Nephron progenitor cell (in vitro differentiated cells): Measurements from ENCODE around the gene PDZD2.

Source experiments
- DNase-seq: peaks from one replicate; pipeline ENCODE4 v3.0.0; 2021
- H3K27ac Mint-ChIP-seq: 2 replicates; pipeline ENCODE4 v1.8.0; 2021; ENCODE audit warnings: mild to moderate bottlenecking, moderate library complexity, mixed read lengths
- H3K27me3 Mint-ChIP-seq: 2 replicates; pipeline ENCODE4 v1.8.0; 2021; ENCODE audit warnings: mild to moderate bottlenecking, low read depth, mixed read lengths; ENCODE audit not compliant: poor library complexity
- H3K36me3 Mint-ChIP-seq: 2 replicates; pipeline ENCODE4 v1.8.0; 2021; ENCODE audit warnings: low read depth, mixed read lengths
- H3K4me1 Mint-ChIP-seq: 2 replicates; pipeline ENCODE4 v1.8.0; 2021; ENCODE audit warnings: mixed read lengths
- H3K4me3 Mint-ChIP-seq: 2 replicates; pipeline ENCODE4 v1.8.0; 2021; ENCODE audit warnings: mild to moderate bottlenecking, moderate library complexity, mixed read lengths
- H3K9me3 Mint-ChIP-seq: 2 replicates; pipeline ENCODE4 v1.8.0; 2021; ENCODE audit warnings: mild to moderate bottlenecking, moderate library complexity, mixed read lengths
- TF ChIP-seq, protein P1 (sequence below): fragments of 200-600 bp; sonication (generic); IDR thresholded peaks from 2 replicates; pipeline ENCODE4 v1.5.0; 2021; ENCODE audit warnings: antibody characterized with exemption

PDZD2 gene

DNA sequence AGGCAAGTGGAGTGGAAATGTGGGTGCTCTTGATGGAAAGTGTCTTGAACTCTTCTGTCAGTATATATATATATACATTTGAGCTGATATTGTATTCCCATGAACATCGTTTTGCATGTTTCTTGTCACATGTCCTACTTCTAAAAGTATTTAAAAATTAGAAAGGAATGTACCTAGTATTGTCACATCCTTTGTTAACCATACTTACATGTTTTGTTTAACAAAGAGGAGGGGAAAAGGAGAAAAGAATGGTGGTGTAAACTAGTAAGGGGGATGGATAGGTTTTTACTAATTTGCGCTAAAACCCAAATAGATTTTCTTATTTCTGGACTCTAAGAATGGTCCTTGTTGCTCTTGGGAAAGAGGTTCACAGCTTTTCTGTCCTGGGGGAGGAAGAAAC lies 353.4 kb downstream of the PDZD2 start:
- peaks cover 11% of the 10 kb centered on the region for H3K9me3 Mint-ChIP-seq
- TF ChIP-seq, protein P1, sequence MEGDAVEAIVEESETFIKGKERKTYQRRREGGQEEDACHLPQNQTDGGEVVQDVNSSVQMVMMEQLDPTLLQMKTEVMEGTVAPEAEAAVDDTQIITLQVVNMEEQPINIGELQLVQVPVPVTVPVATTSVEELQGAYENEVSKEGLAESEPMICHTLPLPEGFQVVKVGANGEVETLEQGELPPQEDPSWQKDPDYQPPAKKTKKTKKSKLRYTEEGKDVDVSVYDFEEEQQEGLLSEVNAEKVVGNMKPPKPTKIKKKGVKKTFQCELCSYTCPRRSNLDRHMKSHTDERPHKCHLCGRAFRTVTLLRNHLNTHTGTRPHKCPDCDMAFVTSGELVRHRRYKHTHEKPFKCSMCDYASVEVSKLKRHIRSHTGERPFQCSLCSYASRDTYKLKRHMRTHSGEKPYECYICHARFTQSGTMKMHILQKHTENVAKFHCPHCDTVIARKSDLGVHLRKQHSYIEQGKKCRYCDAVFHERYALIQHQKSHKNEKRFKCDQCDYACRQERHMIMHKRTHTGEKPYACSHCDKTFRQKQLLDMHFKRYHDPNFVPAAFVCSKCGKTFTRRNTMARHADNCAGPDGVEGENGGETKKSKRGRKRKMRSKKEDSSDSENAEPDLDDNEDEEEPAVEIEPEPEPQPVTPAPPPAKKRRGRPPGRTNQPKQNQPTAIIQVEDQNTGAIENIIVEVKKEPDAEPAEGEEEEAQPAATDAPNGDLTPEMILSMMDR: no peak

DNA sequence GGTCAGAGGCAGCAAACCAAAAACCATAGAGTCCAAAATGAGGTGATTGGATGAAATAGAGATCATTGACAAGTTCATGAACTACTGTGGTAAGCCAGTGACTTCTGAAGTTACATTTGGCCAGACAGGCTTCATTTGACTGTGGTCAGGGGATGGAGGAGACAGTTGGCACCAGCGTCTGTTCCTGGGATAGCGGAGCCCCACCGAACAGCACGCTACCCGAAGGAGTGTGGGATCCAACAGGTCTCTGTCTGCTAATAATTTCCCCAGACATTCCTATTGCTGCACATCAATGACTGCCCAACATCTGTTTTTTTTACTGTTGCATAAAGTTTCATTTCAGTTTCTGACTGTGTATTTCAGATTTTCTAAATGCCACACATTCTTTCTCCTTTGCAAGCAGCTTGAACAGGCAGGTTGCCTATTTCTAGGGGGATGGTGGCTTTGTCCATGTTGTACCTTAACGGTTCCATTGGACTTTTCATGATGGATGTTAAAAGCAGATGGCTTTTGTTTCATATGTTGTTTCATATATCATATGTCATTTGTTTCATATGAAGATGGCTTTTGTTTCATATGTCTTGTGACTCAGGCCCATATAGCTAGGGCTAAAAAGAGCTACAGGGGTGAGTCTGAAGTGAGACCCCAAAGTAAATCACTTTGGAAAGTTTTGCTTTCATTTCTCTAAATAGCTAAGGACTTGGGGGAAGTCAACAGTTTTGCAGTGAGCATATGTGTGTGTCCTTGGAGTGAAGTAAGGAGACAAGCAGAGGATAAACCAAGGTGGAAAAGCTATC lies 354.4 kb downstream of the PDZD2 start:
- no peak overlapping the region for H3K4me3 Mint-ChIP-seq
- H3K9me3 Mint-ChIP-seq: peaks cover 6% of the 10 kb centered on the region
- peaks cover 6% of the 10 kb centered on the region for H3K36me3 Mint-ChIP-seq
- no peak for DNase-seq
- H3K27ac Mint-ChIP-seq: peak overlapping the region; percentile 13
- TF ChIP-seq, protein P1: no peak
- H3K27me3 Mint-ChIP-seq: peaks cover 8% of the 10 kb centered on the region
- peaks cover 10% of the 10 kb centered on the region for H3K4me1 Mint-ChIP-seq

More for the DNA sequence above, 353.4 kb downstream of the PDZD2 start:
- H3K4me1 Mint-ChIP-seq: peaks cover 10% of the 10 kb centered on the region
- peaks cover 8% of the 10 kb centered on the region for H3K27me3 Mint-ChIP-seq
- H3K4me3 Mint-ChIP-seq: no peak overlapping the region
- H3K36me3 Mint-ChIP-seq: peaks cover 14% of the 10 kb centered on the region
- no peak overlapping the region for H3K27ac Mint-ChIP-seq
- no peak for DNase-seq

DNA sequence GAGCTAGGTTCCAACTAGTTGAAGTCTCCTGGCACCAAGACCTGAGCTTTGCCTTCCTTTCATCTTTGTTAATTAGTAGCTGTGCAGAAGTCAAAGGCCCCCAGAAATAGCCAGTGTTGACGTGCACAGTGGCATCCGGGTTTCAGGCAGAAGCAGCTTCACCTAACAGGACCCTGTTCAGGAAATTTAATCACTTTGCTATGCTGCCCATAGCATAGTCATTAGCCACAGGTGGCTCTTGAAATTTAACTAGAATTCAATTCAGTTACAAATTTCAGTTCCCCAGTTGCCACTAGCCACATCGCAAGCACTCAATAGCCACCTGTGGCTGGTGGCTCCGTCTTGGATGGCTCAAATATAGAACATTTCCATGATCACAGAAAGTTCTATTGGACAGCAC lies 356.1 kb downstream of the PDZD2 start:
- TF ChIP-seq, protein P1: no peak
- Mint-ChIP-seq H3K27ac (no peak overlapping the region), H3K4me3 (no peak overlapping the region), H3K27me3 (peaks cover 8% of the 10 kb centered on the region), H3K4me1 (peaks cover 10% of the 10 kb centered on the region), H3K36me3 (no peaks in the 10 kb centered on the region), H3K9me3 (peaks cover 2% of the 10 kb centered on the region)
- no peak for DNase-seq

DNA sequence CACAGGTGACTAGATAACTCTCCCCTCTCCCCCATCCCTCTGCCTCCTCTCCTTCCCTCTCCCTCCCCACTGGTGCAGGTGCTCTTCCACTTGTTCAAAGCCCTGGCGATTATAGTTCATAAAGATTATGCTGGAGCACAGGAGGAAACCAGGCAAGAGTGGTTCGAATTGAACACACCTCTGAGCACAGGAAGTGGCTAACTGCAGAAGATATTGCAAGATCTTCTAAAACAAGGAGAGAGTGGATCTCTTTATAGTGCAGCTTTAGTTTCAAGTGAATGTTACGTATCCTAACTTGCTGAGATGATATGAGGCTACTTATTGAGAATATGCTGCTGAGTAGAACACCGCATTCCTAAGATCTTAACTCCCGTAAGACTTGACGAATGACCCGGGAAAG lies 356.8 kb downstream of the PDZD2 start:
- no peak overlapping the region for H3K27ac Mint-ChIP-seq

DNA sequence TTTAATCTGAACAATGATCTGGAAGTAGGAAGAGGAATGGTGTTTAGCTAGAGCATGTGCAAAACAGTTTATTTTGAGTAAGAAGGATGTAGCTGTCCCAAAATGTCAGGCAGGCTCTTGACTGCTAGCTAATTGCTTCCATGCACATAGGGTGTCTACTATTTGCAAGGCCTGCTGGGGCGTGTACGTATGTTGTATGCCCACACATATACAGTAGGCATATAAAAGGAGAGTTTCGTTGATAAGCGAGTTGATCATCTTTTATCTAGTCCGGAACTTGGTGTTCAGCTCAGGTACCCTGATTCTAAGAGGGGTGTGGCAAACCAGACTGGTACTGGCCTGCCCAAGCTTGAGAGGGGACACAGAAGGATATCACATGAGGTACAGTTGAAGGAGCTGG lies 358.0 kb downstream of the PDZD2 start:
- Mint-ChIP-seq H3K4me1 (peaks cover 12% of the 10 kb centered on the region), H3K36me3 (no peaks in the 10 kb centered on the region), H3K4me3 (no peak overlapping the region), H3K27ac (no peak overlapping the region), H3K9me3 (peaks cover 2% of the 10 kb centered on the region), H3K27me3 (peaks cover 10% of the 10 kb centered on the region)
- DNase-seq: no peak
- TF ChIP-seq, protein P1: no peak

More for the DNA sequence above, 356.8 kb downstream of the PDZD2 start:
- Mint-ChIP-seq H3K36me3 (no peaks in the 10 kb centered on the region), H3K4me1 (peaks cover 6% of the 10 kb centered on the region), H3K9me3 (peaks cover 2% of the 10 kb centered on the region), H3K27me3 (peaks cover 8% of the 10 kb centered on the region), H3K4me3 (no peak overlapping the region)
- TF ChIP-seq, protein P1: no peak
- no peak for DNase-seq

DNA sequence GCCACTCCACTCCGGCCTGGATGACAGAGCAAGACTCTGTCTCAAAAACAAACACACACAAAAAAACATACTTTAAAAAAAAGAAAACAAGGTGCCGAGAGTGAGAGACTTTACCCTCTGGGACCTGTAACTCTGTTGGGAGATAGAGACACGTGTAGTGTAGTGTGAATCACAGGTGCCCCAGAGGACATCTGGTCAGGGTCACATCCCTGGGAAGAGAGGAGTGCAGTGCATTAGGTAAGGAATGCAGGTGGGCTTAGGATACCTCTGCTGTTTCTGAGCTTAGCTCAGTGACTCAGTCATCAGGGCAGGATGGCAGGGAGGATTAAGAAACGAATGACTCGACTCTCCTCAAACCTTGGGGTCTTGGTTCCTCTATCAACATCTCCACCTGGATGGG lies 360.5 kb downstream of the PDZD2 start:
- H3K9me3 Mint-ChIP-seq: peaks cover 2% of the 10 kb centered on the region
- no peak overlapping the region for H3K27ac Mint-ChIP-seq
- H3K27me3 Mint-ChIP-seq: peaks cover 8% of the 10 kb centered on the region
- TF ChIP-seq, protein P1: no peak
- peaks cover 5% of the 10 kb centered on the region for H3K36me3 Mint-ChIP-seq
- H3K4me1 Mint-ChIP-seq: peaks cover 18% of the 10 kb centered on the region
- DNase-seq: no peak
- no peak overlapping the region for H3K4me3 Mint-ChIP-seq
